Cerebellar nuclear complex (tissue), 1 donor: Measurements from ENCODE around the gene ICOS.
"Not testable (repeated sequence)": the region's sequence is repeated elsewhere in the genome, so short reads cannot be mapped to it uniquely, and the experiment has no call there.

Experiments used
- DNase-seq, 2 experiments: peaks; one replicate each; lab custom pipeline; 2025; lab: John Stamatoyannopoulos, UW

Gene ICOS

GRCh38 chr2:203975912-203976311 lies 39.3 kb downstream of the ICOS start:
- no peak for DNase-seq

- DNase-seq = no peak
Measured at GRCh38 chr2:203982276-203982675, 45.7 kb downstream of the ICOS start.

- DNase-seq = no peak
Measured at GRCh38 chr2:203983064-203983715, 46.6 kb downstream of the ICOS start.

- DNase-seq = not testable (repeated sequence)
Measured at GRCh38 chr2:203985978-203986377, 49.4 kb downstream of the ICOS start.

- no peak for DNase-seq
Measured at GRCh38 chr2:203987959-203988358, 51.4 kb downstream of the ICOS start.

GRCh38 chr2:203988500-203989260 lies 52.1 kb downstream of the ICOS start:
- DNase-seq = no peak

GRCh38 chr2:203989521-203989920 lies 53.0 kb downstream of the ICOS start:
- DNase-seq = no peak

GRCh38 chr2:203992509-203992908 lies 55.9 kb downstream of the ICOS start:
- DNase-seq = no peak

GRCh38 chr2:203993011-203993410 lies 56.4 kb downstream of the ICOS start:
- no peak for DNase-seq

- no peak for DNase-seq
Measured at GRCh38 chr2:203993560-203993959, 57.0 kb downstream of the ICOS start.

GRCh38 chr2:203994735-203995134 lies 58.2 kb downstream of the ICOS start:
- DNase-seq = no peak

- no peak for DNase-seq
Measured at GRCh38 chr2:203996692-203997091, 60.1 kb downstream of the ICOS start.

- no peak for DNase-seq
Measured at GRCh38 chr2:203997481-203997880, 60.9 kb downstream of the ICOS start.

- DNase-seq = no peak
Measured at GRCh38 chr2:203997980-203998809, 61.6 kb downstream of the ICOS start.

- no peak for DNase-seq
Measured at GRCh38 chr2:203999835-204000234, 63.3 kb downstream of the ICOS start.

GRCh38 chr2:204000446-204000845 lies 63.9 kb downstream of the ICOS start:
- no peak for DNase-seq

GRCh38 chr2:204003276-204003990 lies 66.9 kb downstream of the ICOS start:
- no peak for DNase-seq

GRCh38 chr2:204004912-204005311 lies 68.3 kb downstream of the ICOS start:
- DNase-seq = no peak

GRCh38 chr2:204005940-204006721 lies 69.6 kb downstream of the ICOS start:
- no peak for DNase-seq

GRCh38 chr2:204008352-204008751 lies 71.8 kb downstream of the ICOS start:
- DNase-seq = no peak
